Psoas muscle (tissue), 8 donors: ENCODE measurements around the gene THBD. TPM values are rescaled to one million over a fixed set of nuclear protein-coding genes. Genes with fewer than 3 reads are reported as not detected.

Source experiments
- ATAC-seq, 4 donors: fragments of 200-7000 bp; cut with Tn5 transposase; one replicate each; pipeline ENCODE4 v1.9.1; 2020; ENCODE audit warnings: moderate library complexity in 3 of 4, mild to moderate bottlenecking in 2 of 4
- DNase-seq, 2 donors: peaks; one replicate each; pipeline ENCODE4 v3.0.0-alpha.2; 2020
- H3K27ac ChIP-seq: fragments of 200-600 bp; one replicate; pipeline ENCODE4 v1.8.0; 2022
- H3K27me3 ChIP-seq, 3 donors: fragments of 200-600 bp in 1 of 3; one replicate each; pipeline versions ENCODE4 v1.6.1 to v1.8.0; 2013 to 2022; ENCODE audit warnings: low read length in 2 of 3, mild to moderate bottlenecking in 2 of 3, moderate library complexity in 1 of 3; ENCODE audit not compliant: insufficient read depth in 3 of 3
- H3K36me3 ChIP-seq, 2 donors: fragments of 200-600 bp in 1 of 2; one replicate each; pipeline versions ENCODE4 v1.6.1 to v1.8.0; 2013 to 2022; ENCODE audit warnings: low read depth in 1 of 2, mild to moderate bottlenecking in 1 of 2, moderate library complexity in 1 of 2; ENCODE audit not compliant: insufficient read depth in 1 of 2
- H3K4me1 ChIP-seq: fragments of 200-600 bp; one replicate; pipeline ENCODE4 v1.8.0; 2022
- H3K4me3 ChIP-seq: fragments of 200-600 bp; one replicate; pipeline ENCODE4 v1.8.0; 2022; ENCODE audit warnings: mild to moderate bottlenecking
- H3K9me3 ChIP-seq: fragments of 200-600 bp; one replicate; pipeline ENCODE4 v1.8.0; 2022
- CTCF ChIP-seq: fragments of 200-600 bp; IDR thresholded peaks from one replicate; pipeline ENCODE4 v1.8.0; 2022; ENCODE audit warnings: antibody characterized with exemption
- WGBS, 3 donors: extraction: QIAGEN DNeasy Blood & Tissue Kit; methylation state at CpG; one replicate each; pipeline versions ENCODE4 v1.1.6 to v1.1.7; 2013; 5-methylcytosine and 5-hydroxymethylcytosine counted together
- intact Hi-C, 2 donors: fragments of 100-400 bp; cut with DNase I; formaldehyde crosslinking; loops; one replicate each; pipeline versions ENCODE4 v1.11.0 to v1.14.2; 2022
- polyA plus RNA-seq, 3 donors: library from polyadenylated mRNA; stranded (reverse); fragments of 200-250 nt; gene quantifications; one replicate each; pipeline ENCODE4 v1.2.3, GENCODE V29; 2013
- total RNA-seq, 4 donors: library from RNA; stranded (reverse); fragmentation: NEBNext Ultra II Directional in 2 of 4; extraction: Animal tissue kit (Norgen Biotek cat#: 25700) in 2 of 4; gene quantifications; one replicate each; pipeline versions ENCODE4 v1.2.1 to v1.2.4, GENCODE V29; 2021 to 2023
- donor health status: healthy with polysubstance abuse.
- donor health status: DM: no; HTN: no; CAD: no; lungs with moderate emphysema.
- donor health status: Bipolar disorder and iron deficiency.
- donor health status: healthy.
- donor health status: DM: yes; HTN: yes; CAD: no.
- donor health status: DM: no; HTN: no; CAD: no.
- donor health status: DM: no; HTN: no; CAD: no.
- donor health status: DM: yes; HTN: yes; CAD: no.

THBD gene
- total and polyA plus RNA-seq, 7 donors = 6.5 to 604 (median 50.0) TPM

GRCh38 chr20:23005776-23006175 lies 43.7 kb downstream of the THBD start:
- no peak for TF ChIP-seq CTCF
- Histone ChIP-seq H3K36me3 (no peaks in the 10 kb centered on the region), H3K27me3 (no peaks in the 10 kb centered on the region), H3K27ac (no peak overlapping the region), H3K9me3 (no peaks in the 10 kb centered on the region), H3K4me1 (no peaks in the 10 kb centered on the region), H3K4me3 (no peak overlapping the region)
- DNase-seq (no peak), ATAC-seq (no peak)
- intact Hi-C loops = no loop called here

- DNase-seq (no peak), ATAC-seq (no peak)
- TF ChIP-seq CTCF = no peak
- Histone ChIP-seq H3K9me3 (no peaks in the 10 kb centered on the region), H3K4me3 (no peak overlapping the region), H3K27me3 (no peaks in the 10 kb centered on the region), H3K36me3 (no peaks in the 10 kb centered on the region), H3K27ac (no peak overlapping the region), H3K4me1 (no peaks in the 10 kb centered on the region)
- intact Hi-C loops = no loop called here
- WGBS, 3 donors = 77 to 80% (median 79%) methylated on average over 2 of the region's 2 CpGs
Measured at GRCh38 chr20:23003881-23004460, 45.5 kb downstream of the THBD start.

DNA sequence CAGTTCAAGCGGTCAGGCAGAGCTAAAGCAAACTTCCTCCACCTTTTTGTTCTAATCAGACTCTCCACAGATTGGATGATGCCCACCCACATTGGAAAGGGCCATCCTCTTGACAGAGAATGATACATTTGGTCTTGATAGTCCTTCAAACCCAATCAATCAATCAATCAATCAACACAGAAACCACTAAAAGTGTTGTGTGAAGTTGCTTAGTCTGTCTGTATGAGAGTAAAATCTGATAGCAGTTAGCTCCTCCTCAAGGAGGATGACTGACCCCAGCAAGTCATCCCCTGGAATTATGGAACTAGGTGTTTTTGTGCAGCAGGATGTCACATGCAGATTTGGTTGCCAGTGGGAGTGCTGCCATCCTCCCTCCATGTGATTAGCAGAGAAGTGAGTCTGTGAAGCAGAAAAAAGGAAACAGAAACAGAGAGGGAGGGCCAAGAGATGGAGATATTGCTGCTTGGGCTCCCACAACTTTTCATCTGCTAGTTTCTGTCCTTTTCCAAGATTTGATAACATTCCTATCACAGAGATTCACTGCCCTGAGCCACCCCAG lies 46.3 kb downstream of the THBD start:
- Histone ChIP-seq H3K27ac (no peak overlapping the region), H3K9me3 (no peaks in the 10 kb centered on the region), H3K27me3 (no peaks in the 10 kb centered on the region), H3K4me3 (no peak overlapping the region), H3K4me1 (no peaks in the 10 kb centered on the region), H3K36me3 (no peaks in the 10 kb centered on the region)
- DNase-seq (no peak), ATAC-seq (no peak)
- intact Hi-C loops = no loop called here
- 90 to 100% (median 96%) methylated on average over 1 of the region's 1 CpG for WGBS, 3 donors
- TF ChIP-seq CTCF = no peak

GRCh38 chr20:23002276-23002675 lies 47.2 kb downstream of the THBD start:
- intact Hi-C loops = no loop called here
- DNase-seq (no peak), ATAC-seq (no peak)
- no peak overlapping the region for H3K27ac ChIP-seq
- H3K9me3 ChIP-seq = no peaks in the 10 kb centered on the region
- no peaks in the 10 kb centered on the region for H3K27me3 ChIP-seq
- WGBS, 3 donors = 93 to 95% (median 93%) methylated on average over 6 of the region's 6 CpGs
- no peak for TF ChIP-seq CTCF
- H3K36me3 ChIP-seq = no peaks in the 10 kb centered on the region
- H3K4me1 ChIP-seq = no peaks in the 10 kb centered on the region
- no peak overlapping the region for H3K4me3 ChIP-seq
